Liver (tissue), 9 donors: ENCODE results near the gene C10orf67. TPM values are rescaled to one million over a fixed set of nuclear protein-coding genes. Genes with fewer than 3 reads are reported as not detected.

Source experiments
- DNase-seq: peaks from one replicate; pipeline ENCODE4 v3.0.0-alpha.2; 2017; ENCODE audit warnings: low spot score
- H3K27ac ChIP-seq, 2 donors: one replicate each; pipeline ENCODE4 v1.7.0; 2013; ENCODE audit warnings: inconsistent platforms in 2 of 2, low read length in 2 of 2, control low read depth in 1 of 2, low read depth in 1 of 2, mild to moderate bottlenecking in 1 of 2
- H3K27me3 ChIP-seq, 4 donors: one replicate each; pipeline versions ENCODE4 v1.6.1 to v1.7.0; 2013; ENCODE audit warnings: low read length in 3 of 4, inconsistent platforms in 1 of 4, mild to moderate bottlenecking in 1 of 4, moderate library complexity in 1 of 4; ENCODE audit not compliant: control insufficient read depth in 4 of 4, insufficient read depth in 4 of 4
- H3K36me3 ChIP-seq, 4 donors: one replicate each; pipeline versions ENCODE4 v1.6.1 to v1.7.0; 2013; ENCODE audit warnings: low read length in 3 of 4, mild to moderate bottlenecking in 3 of 4, low read depth in 1 of 4, moderate library complexity in 1 of 4; ENCODE audit not compliant: control insufficient read depth in 4 of 4, insufficient read depth in 3 of 4
- H3K4me1 ChIP-seq, 4 donors: one replicate each; pipeline versions ENCODE4 v1.6.1 to v1.7.0; 2013; ENCODE audit warnings: low read length in 3 of 4, mild to moderate bottlenecking in 3 of 4, moderate library complexity in 1 of 4; ENCODE audit not compliant: control insufficient read depth in 4 of 4, insufficient read depth in 4 of 4
- H3K4me3 ChIP-seq, 3 donors: one replicate each; pipeline versions ENCODE4 v1.6.1 to v1.7.0; 2013; ENCODE audit warnings: low read length in 3 of 3, control low read depth in 1 of 3, low read depth in 1 of 3, mild to moderate bottlenecking in 1 of 3
- H3K9ac ChIP-seq, 2 donors: one replicate each; pipeline ENCODE4 v1.7.0; 2013; ENCODE audit warnings: low read length in 2 of 2, mild to moderate bottlenecking in 2 of 2, moderate library complexity in 2 of 2, control low read depth in 1 of 2, low read depth in 1 of 2
- H3K9me3 ChIP-seq, 4 donors: one replicate each; pipeline versions ENCODE4 v1.6.1 to v1.7.0; 2013; ENCODE audit warnings: low read length in 3 of 4; ENCODE audit not compliant: control insufficient read depth in 4 of 4
- EGR1 ChIP-seq, 2 donors: IDR thresholded peaks; 2 replicates each; pipeline ENCODE4 v1.6.1; 2016 to 2018; ENCODE audit warnings: antibody characterized with exemption in 2 of 2, low read depth in 2 of 2
- FOXA2 ChIP-seq: IDR thresholded peaks from 2 replicates; pipeline ENCODE4 v1.6.1; 2016; ENCODE audit warnings: antibody characterized with exemption
- GABPA ChIP-seq, 2 donors: IDR thresholded peaks in 1 of 2; conservative IDR thresholded peaks in 1 of 2; 2 replicates each; pipeline ENCODE4 v1.6.1; 2016; ENCODE audit warnings: antibody characterized with exemption in 2 of 2, mild to moderate bottlenecking in 1 of 2, moderate library complexity in 1 of 2
- HNF4A ChIP-seq, 2 donors: conservative IDR thresholded peaks; 2 replicates each; pipeline ENCODE4 v1.6.1; 2016; ENCODE audit warnings: antibody characterized with exemption in 2 of 2, mild to moderate bottlenecking in 2 of 2
- HNF4G ChIP-seq: IDR thresholded peaks from 2 replicates; pipeline ENCODE4 v1.6.1; 2016; ENCODE audit warnings: antibody characterized with exemption
- JUND ChIP-seq, 2 donors: IDR thresholded peaks; 2 replicates each; pipeline ENCODE4 v1.6.1; 2016; ENCODE audit warnings: antibody characterized with exemption in 2 of 2
- NR2F2 ChIP-seq: IDR thresholded peaks from 2 replicates; pipeline ENCODE4 v1.6.1; 2016; ENCODE audit warnings: antibody characterized with exemption
- RAD21 ChIP-seq, 2 donors: IDR thresholded peaks; 2 replicates each; pipeline ENCODE4 v1.6.1; 2016; ENCODE audit warnings: antibody characterized with exemption in 2 of 2, mild to moderate bottlenecking in 2 of 2
- RXRA ChIP-seq, 2 donors: IDR thresholded peaks; 2 replicates each; pipeline ENCODE4 v1.6.1; 2017 to 2018; ENCODE audit warnings: antibody characterized with exemption in 2 of 2, mild to moderate bottlenecking in 1 of 2
- SP1 ChIP-seq: IDR thresholded peaks from 2 replicates; pipeline ENCODE4 v1.6.1; 2018; ENCODE audit warnings: antibody characterized with exemption, mild to moderate bottlenecking
- TAF1 ChIP-seq: conservative IDR thresholded peaks from 2 replicates; pipeline ENCODE4 v1.6.1; 2016; ENCODE audit warnings: antibody characterized with exemption, mild to moderate bottlenecking
- YY1 ChIP-seq: IDR thresholded peaks from 2 replicates; pipeline ENCODE4 v1.6.1; 2016; ENCODE audit warnings: antibody characterized with exemption, mild to moderate bottlenecking
- WGBS: extraction: QIAGEN DNeasy Blood & Tissue Kit; methylation state at CpG from one replicate; pipeline ENCODE4 v1.1.7; 2013; 5-methylcytosine and 5-hydroxymethylcytosine counted together
- polyA plus RNA-seq, 2 donors: library from polyadenylated mRNA; stranded (reverse) in 1 of 2; unstranded in 1 of 2; fragments of 200-250 nt in 1 of 2; fragments of >200 nt in 1 of 2; fragmentation: Nextera tagmentation in 1 of 2; extraction: Ambion mirVana in 1 of 2; gene quantifications; one replicate each; pipeline versions ENCODE4 v1.2.1 to v1.2.3, GENCODE V29; 2013 to 2015
- total RNA-seq, 2 donors: library from RNA; depleted of rRNA; stranded (reverse); fragments of >200 nt; gene quantifications; one replicate each; pipeline ENCODE4 v1.2.3, GENCODE V29; 2014
- TF ChIP-seq, protein P1 (sequence below): IDR thresholded peaks from 2 replicates; pipeline ENCODE4 v1.6.1; 2016; ENCODE audit warnings: antibody characterized with exemption, mild to moderate bottlenecking
- TF ChIP-seq, protein P2 (sequence below): IDR thresholded peaks from 2 replicates; pipeline ENCODE4 v1.6.1; 2016; ENCODE audit warnings: antibody characterized with exemption
- TF ChIP-seq, protein P3 (sequence below): fragments of 150-350 bp; IDR thresholded peaks from 2 replicates; pipeline ENCODE4 v1.5.1; 2017; ENCODE audit warnings: improper control_type of control experiment, low read depth, low read length; ENCODE audit not compliant: missing input control
- TF ChIP-seq, protein P4 (sequence below): IDR thresholded peaks from 2 replicates; pipeline ENCODE4 v1.6.1; 2016; ENCODE audit warnings: antibody characterized with exemption
- TF ChIP-seq, protein P5 (sequence below): IDR thresholded peaks from 2 replicates; pipeline ENCODE4 v1.6.1; 2016; ENCODE audit warnings: antibody characterized with exemption
- donor health status: healthy.
- donor health status: healthy.
- donor health status: healthy.
- donor health status: healthy.
- donor health status: healthy.

Gene C10orf67
- total and polyA plus RNA-seq, 4 donors: 0.02 TPM; not detected in 3

DNA sequence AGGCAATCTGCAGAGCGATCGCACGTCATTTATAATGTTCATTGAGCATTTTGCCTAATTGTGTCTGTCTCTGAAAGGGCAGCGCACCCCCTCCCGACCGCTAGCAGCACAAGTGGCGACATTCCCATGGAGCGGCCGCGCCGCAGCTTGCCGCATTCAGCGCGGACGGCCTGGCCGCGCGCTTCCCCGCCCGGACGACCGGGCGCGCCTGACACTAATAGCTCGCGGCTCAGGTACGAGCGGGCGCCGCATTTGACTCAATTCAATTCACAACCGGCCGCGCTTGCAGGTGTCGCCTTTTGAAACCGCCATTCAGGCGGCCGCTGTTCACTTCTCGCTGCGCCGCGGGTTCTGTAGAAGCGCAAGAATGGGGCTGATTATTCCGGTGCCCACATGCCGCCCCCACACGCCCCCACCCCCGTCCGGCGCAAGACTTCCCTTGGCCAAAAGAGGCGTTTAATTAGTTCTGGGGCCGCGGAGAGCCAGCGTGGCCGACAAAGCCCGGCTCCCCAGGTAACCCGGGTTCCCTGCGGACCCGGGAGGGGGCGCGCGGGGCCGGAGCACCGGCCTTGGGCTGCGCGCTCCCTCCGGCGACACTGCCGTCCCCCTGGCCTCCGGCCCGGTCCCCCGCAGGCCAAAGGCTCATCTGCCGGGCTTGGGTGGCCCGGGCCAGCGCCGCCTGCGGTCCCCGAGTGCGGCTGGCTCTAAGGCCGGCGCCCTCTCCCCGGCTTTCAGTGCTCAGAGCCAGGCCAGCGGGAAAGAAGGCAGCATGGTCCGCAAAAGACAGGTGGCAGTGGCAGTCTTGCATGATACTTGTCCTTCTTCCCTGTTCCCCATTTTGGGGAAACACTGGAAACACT, 171.2 kb downstream of the C10orf67 start:
- H3K9ac ChIP-seq: no peak overlapping the region
- H3K9me3 ChIP-seq: no peaks in the 10 kb centered on the region
- TF ChIP-seq HNF4A (conservative IDR thresholded peaks at IDR 0.05) (no peak), JUND (IDR thresholded peaks at IDR 0.05) (no peak), RAD21 (IDR thresholded peaks at IDR 0.05) (no peak), GABPA (IDR thresholded peaks at IDR 0.05 in 1 of 2, conservative IDR thresholded peaks at IDR 0.05 in 1 of 2) (no peak), NR2F2 (no peak), EGR1 (IDR thresholded peaks at IDR 0.05; ENCODE audit: low read depth in 2 of 2) (no peak), FOXA2 (no peak), RXRA (IDR thresholded peaks at IDR 0.05) (no peak)
- TF ChIP-seq, protein P1, sequence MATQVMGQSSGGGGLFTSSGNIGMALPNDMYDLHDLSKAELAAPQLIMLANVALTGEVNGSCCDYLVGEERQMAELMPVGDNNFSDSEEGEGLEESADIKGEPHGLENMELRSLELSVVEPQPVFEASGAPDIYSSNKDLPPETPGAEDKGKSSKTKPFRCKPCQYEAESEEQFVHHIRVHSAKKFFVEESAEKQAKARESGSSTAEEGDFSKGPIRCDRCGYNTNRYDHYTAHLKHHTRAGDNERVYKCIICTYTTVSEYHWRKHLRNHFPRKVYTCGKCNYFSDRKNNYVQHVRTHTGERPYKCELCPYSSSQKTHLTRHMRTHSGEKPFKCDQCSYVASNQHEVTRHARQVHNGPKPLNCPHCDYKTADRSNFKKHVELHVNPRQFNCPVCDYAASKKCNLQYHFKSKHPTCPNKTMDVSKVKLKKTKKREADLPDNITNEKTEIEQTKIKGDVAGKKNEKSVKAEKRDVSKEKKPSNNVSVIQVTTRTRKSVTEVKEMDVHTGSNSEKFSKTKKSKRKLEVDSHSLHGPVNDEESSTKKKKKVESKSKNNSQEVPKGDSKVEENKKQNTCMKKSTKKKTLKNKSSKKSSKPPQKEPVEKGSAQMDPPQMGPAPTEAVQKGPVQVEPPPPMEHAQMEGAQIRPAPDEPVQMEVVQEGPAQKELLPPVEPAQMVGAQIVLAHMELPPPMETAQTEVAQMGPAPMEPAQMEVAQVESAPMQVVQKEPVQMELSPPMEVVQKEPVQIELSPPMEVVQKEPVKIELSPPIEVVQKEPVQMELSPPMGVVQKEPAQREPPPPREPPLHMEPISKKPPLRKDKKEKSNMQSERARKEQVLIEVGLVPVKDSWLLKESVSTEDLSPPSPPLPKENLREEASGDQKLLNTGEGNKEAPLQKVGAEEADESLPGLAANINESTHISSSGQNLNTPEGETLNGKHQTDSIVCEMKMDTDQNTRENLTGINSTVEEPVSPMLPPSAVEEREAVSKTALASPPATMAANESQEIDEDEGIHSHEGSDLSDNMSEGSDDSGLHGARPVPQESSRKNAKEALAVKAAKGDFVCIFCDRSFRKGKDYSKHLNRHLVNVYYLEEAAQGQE: no peak
- no peak for DNase-seq
- no peak overlapping the region for H3K27ac ChIP-seq
- H3K4me1 ChIP-seq: peaks cover 0 to 13% (median 9%) of the 10 kb centered on the region in 4 donors
- WGBS: 3% methylated on average over 82 of the region's 82 CpGs
- peak overlapping the region in 1 of 3 donors; percentile 23 for H3K4me3 ChIP-seq
- no peaks in the 10 kb centered on the region for H3K36me3 ChIP-seq
- H3K27me3 ChIP-seq: peaks cover 0 to 29% (median 9%) of the 10 kb centered on the region in 4 donors

DNA sequence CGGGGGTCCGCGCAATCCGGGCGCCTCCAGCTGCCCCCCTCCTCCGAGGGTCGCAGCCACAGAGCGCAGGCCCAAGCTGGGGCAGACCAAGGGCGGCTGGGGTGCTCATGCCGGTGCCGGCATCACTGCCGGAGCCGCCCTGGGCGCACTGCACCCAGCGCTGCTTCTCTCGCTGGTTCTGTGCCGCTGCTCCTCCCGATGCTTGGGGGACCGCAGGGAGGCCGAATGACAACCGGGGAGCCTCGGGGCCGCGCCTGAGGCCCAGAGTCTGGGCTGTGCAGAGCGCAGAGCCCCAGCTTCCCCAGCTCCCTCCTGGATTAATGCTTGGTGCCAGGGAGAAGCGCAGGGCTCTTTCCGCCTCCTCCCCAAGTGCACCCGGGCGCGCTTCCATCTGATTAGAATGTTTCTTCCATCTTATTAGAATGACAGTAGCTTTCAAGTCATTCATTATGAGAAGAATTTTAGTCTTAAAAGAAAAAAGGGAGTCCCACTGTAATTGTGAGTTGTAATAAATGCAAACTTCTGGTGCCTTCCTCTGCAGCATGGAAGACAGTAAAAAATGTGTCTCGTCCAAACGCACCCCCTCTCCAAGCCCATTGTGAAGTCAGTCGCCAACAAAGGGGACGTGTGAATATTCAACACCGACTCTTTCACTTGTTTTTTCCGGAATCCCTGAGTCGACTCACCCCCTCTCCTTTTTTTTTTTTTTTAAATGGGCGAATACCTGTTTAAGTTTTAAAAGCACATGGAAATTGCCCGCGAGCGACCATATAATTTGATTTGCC, 172.0 kb downstream of the C10orf67 start:
- 5% methylated on average over 41 of the region's 41 CpGs for WGBS
- Histone ChIP-seq H3K4me1 (peaks cover 0 to 13% (median 9%) of the 10 kb centered on the region in 4 donors), H3K4me3 (no peak overlapping the region), H3K27ac (no peak overlapping the region), H3K36me3 (no peaks in the 10 kb centered on the region), H3K9ac (no peak overlapping the region), H3K9me3 (no peaks in the 10 kb centered on the region), H3K27me3 (peaks cover 0 to 29% (median 9%) of the 10 kb centered on the region in 4 donors)
- DNase-seq: no peak
- TF ChIP-seq TAF1: no peak
- TF ChIP-seq, protein P2, sequence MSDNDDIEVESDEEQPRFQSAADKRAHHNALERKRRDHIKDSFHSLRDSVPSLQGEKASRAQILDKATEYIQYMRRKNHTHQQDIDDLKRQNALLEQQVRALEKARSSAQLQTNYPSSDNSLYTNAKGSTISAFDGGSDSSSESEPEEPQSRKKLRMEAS: no peak
- TF ChIP-seq FOXA2: no peak
- TF ChIP-seq HNF4G: no peak
- TF ChIP-seq JUND (IDR thresholded peaks at IDR 0.05): no peak
- TF ChIP-seq, protein P1: no peak
- TF ChIP-seq YY1: no peak
- no peak for TF ChIP-seq SP1
- no peak for TF ChIP-seq RXRA (IDR thresholded peaks at IDR 0.05)
- TF ChIP-seq, protein P3, sequence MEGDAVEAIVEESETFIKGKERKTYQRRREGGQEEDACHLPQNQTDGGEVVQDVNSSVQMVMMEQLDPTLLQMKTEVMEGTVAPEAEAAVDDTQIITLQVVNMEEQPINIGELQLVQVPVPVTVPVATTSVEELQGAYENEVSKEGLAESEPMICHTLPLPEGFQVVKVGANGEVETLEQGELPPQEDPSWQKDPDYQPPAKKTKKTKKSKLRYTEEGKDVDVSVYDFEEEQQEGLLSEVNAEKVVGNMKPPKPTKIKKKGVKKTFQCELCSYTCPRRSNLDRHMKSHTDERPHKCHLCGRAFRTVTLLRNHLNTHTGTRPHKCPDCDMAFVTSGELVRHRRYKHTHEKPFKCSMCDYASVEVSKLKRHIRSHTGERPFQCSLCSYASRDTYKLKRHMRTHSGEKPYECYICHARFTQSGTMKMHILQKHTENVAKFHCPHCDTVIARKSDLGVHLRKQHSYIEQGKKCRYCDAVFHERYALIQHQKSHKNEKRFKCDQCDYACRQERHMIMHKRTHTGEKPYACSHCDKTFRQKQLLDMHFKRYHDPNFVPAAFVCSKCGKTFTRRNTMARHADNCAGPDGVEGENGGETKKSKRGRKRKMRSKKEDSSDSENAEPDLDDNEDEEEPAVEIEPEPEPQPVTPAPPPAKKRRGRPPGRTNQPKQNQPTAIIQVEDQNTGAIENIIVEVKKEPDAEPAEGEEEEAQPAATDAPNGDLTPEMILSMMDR: no peak
- TF ChIP-seq, protein P4, sequence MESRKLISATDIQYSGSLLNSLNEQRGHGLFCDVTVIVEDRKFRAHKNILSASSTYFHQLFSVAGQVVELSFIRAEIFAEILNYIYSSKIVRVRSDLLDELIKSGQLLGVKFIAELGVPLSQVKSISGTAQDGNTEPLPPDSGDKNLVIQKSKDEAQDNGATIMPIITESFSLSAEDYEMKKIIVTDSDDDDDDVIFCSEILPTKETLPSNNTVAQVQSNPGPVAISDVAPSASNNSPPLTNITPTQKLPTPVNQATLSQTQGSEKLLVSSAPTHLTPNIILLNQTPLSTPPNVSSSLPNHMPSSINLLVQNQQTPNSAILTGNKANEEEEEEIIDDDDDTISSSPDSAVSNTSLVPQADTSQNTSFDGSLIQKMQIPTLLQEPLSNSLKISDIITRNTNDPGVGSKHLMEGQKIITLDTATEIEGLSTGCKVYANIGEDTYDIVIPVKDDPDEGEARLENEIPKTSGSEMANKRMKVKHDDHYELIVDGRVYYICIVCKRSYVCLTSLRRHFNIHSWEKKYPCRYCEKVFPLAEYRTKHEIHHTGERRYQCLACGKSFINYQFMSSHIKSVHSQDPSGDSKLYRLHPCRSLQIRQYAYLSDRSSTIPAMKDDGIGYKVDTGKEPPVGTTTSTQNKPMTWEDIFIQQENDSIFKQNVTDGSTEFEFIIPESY: no peak
- TF ChIP-seq, protein P5, sequence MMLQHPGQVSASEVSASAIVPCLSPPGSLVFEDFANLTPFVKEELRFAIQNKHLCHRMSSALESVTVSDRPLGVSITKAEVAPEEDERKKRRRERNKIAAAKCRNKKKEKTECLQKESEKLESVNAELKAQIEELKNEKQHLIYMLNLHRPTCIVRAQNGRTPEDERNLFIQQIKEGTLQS: no peak
